SK-N-MC (cell line): Measurements from ENCODE around the gene HAX1.
"Not testable (repeated sequence)": the region's sequence is repeated elsewhere in the genome, so short reads cannot be mapped to it uniquely, and the experiment has no call there.

Experiments used
- EZH2 ChIP-seq: fragments of 200-600 bp; sonication (generic); IDR thresholded peaks from one replicate; pipeline ENCODE4 v1.6.1; 2017; ENCODE audit warnings: antibody characterized with exemption
- FOXP2 ChIP-seq: optimal IDR thresholded peaks from 2 replicates; pipeline ENCODE3; 2011; ENCODE audit warnings: mild to moderate bottlenecking, moderate library complexity; ENCODE audit not compliant: insufficient read depth; ENCODE audit errors: extremely low read length, control extremely low read depth
- POLR2AphosphoS5 ChIP-seq: IDR thresholded peaks from 2 replicates; pipeline ENCODE4 v1.6.1; 2012; ENCODE audit warnings: mild to moderate bottlenecking, low read depth, low read length, borderline replicate concordance

DNA sequence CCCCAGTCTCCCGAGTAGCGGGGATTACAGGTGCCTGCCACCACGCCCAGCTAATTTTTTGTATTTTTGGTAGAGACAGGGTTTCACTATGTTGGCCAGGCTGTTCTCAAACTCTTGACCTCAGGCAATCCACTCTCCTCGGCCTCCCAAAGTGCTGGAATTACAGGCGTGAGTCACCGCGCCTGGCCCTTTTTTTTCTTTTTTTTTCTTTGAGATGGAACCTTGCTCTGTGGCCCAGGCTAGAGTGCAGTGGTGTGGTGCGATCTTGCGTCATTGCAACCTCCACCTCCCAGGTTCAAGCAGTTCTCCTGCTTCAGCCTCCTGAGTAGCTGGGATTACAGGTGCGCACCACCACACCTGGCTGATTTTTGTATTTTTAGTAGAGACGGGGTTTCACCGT is 39.3 kb upstream of the HAX1 start:
- not testable (repeated sequence) for TF ChIP-seq POLR2AphosphoS5, EZH2, FOXP2
